MM.1S (cell line): Measurements from ENCODE around the gene AFG3L2.

Experiments used
- DNase-seq: peaks from one replicate; pipeline ENCODE4 v3.0.0-alpha.2; 2015
- H2AFZ ChIP-seq: fragments of 300-600 bp; sonication (generic); 2 replicates; pipeline ENCODE4 v1.6.0; 2016; ENCODE audit warnings: antibody characterized with exemption, low read length
- H3F3A ChIP-seq: fragments of 300-600 bp; sonication (generic); 2 replicates; pipeline ENCODE4 v1.6.1; 2016; ENCODE audit warnings: mild to moderate bottlenecking, antibody characterized with exemption, low read length, moderate library complexity, mixed read lengths; ENCODE audit not compliant: insufficient read depth
- H3K27ac ChIP-seq: fragments of 300-600 bp; sonication (generic); 2 replicates; pipeline ENCODE4 v1.5.1; 2016; ENCODE audit warnings: mild to moderate bottlenecking, low read length
- H3K27me3 ChIP-seq: fragments of 300-600 bp; sonication (generic); replicated peaks from 2 replicates; pipeline ENCODE4 v1.6.0; 2016; ENCODE audit warnings: low read length; ENCODE audit not compliant: insufficient read depth
- H3K36me3 ChIP-seq: fragments of 300-600 bp; sonication (generic); replicated peaks from 2 replicates; pipeline ENCODE4 v1.6.1; 2016; ENCODE audit warnings: mild to moderate bottlenecking, low read length, mixed read lengths; ENCODE audit not compliant: insufficient read depth
- H3K4me1 ChIP-seq: fragments of 300-600 bp; sonication (generic); 2 replicates; pipeline ENCODE4 v1.6.1; 2016; ENCODE audit warnings: low read length, mixed read lengths
- H3K4me2 ChIP-seq: fragments of 300-600 bp; sonication (generic); 2 replicates; pipeline ENCODE4 v1.6.0; 2016; ENCODE audit warnings: low read depth, low read length
- H3K4me3 ChIP-seq: fragments of 300-600 bp; sonication (generic); 2 replicates; pipeline ENCODE4 v1.5.1; 2016; ENCODE audit warnings: low read length, mixed read lengths
- H3K79me2 ChIP-seq: fragments of 300-600 bp; sonication (generic); 2 replicates; pipeline ENCODE4 v1.6.1; 2016; ENCODE audit warnings: mixed run types, low read length, mixed read lengths
- H3K9ac ChIP-seq: fragments of 300-600 bp; sonication (generic); 2 replicates; pipeline ENCODE4 v1.6.1; 2016; ENCODE audit warnings: low read length, mixed read lengths
- H3K9me2 ChIP-seq: fragments of 300-600 bp; sonication (generic); replicated peaks from 2 replicates; pipeline ENCODE4 v1.6.1; 2016; ENCODE audit warnings: mild to moderate bottlenecking, low read length, mixed read lengths; ENCODE audit not compliant: insufficient read depth
- H3K9me3 ChIP-seq: fragments of 300-600 bp; sonication (generic); replicated peaks from 2 replicates; pipeline ENCODE4 v1.6.1; 2016; ENCODE audit warnings: mild to moderate bottlenecking, low read length, mixed read lengths; ENCODE audit not compliant: insufficient read depth
- H4K20me1 ChIP-seq: fragments of 300-600 bp; sonication (generic); 2 replicates; pipeline ENCODE4 v1.6.1; 2016; ENCODE audit warnings: mild to moderate bottlenecking, low read length, moderate library complexity, mixed read lengths; ENCODE audit not compliant: insufficient read depth
- EZH2 ChIP-seq: fragments of 300-600 bp; sonication (generic); optimal IDR thresholded peaks from 2 replicates; pipeline ENCODE3; 2017; ENCODE audit warnings: low read depth, mild to moderate bottlenecking, antibody characterized with exemption, low read length, mixed read lengths
- EZH2phosphoT487 ChIP-seq: fragments of 300-600 bp; sonication (generic); IDR thresholded peaks from 2 replicates; pipeline ENCODE4 v1.6.1; 2018; ENCODE audit warnings: antibody characterized with exemption, low read length
- TF ChIP-seq, protein P1 (sequence below): fragments of 300-600 bp; sonication (generic); IDR thresholded peaks from 2 replicates; pipeline ENCODE4 v1.5.1; 2016; ENCODE audit warnings: antibody characterized with exemption, low read length, mixed read lengths

The AFG3L2 gene

DNA sequence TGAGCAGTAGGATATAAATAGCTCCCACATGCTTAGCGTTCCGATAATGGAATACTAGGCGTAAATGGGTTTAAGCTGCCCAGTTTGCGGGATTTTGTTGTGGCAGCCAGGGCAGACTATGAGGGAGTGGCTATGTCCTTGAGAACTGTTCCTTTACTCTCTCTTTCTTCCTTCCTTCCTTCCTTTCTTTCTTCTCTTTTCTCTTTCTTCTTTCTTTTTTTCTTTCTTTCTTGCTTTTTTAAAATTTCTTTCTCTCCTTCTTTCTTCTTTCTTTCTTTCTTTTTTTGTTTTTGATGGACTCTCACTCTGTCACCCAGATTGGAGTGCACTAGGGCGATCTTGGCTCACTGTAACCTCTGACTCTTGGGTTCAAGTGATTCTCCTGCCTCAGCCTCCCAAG lies 21.6 kb upstream of the AFG3L2 start:
- Histone ChIP-seq H3K4me2 (no peak overlapping the region), H2AFZ (no peak overlapping the region), H3K27ac (no peak overlapping the region), H3F3A (no peaks in the 10 kb centered on the region), H3K9me2 (no peaks in the 10 kb centered on the region), H4K20me1 (no peaks in the 10 kb centered on the region), H3K4me3 (no peak overlapping the region), H3K79me2 (no peaks in the 10 kb centered on the region), H3K9ac (no peak overlapping the region), H3K9me3 (no peaks in the 10 kb centered on the region), H3K36me3 (no peaks in the 10 kb centered on the region), H3K4me1 (no peaks in the 10 kb centered on the region), H3K27me3 (no peaks in the 10 kb centered on the region)
- TF ChIP-seq, protein P1, sequence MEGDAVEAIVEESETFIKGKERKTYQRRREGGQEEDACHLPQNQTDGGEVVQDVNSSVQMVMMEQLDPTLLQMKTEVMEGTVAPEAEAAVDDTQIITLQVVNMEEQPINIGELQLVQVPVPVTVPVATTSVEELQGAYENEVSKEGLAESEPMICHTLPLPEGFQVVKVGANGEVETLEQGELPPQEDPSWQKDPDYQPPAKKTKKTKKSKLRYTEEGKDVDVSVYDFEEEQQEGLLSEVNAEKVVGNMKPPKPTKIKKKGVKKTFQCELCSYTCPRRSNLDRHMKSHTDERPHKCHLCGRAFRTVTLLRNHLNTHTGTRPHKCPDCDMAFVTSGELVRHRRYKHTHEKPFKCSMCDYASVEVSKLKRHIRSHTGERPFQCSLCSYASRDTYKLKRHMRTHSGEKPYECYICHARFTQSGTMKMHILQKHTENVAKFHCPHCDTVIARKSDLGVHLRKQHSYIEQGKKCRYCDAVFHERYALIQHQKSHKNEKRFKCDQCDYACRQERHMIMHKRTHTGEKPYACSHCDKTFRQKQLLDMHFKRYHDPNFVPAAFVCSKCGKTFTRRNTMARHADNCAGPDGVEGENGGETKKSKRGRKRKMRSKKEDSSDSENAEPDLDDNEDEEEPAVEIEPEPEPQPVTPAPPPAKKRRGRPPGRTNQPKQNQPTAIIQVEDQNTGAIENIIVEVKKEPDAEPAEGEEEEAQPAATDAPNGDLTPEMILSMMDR = no peak
- TF ChIP-seq EZH2 (no peak), EZH2phosphoT487 (no peak)
- no peak for DNase-seq

DNA sequence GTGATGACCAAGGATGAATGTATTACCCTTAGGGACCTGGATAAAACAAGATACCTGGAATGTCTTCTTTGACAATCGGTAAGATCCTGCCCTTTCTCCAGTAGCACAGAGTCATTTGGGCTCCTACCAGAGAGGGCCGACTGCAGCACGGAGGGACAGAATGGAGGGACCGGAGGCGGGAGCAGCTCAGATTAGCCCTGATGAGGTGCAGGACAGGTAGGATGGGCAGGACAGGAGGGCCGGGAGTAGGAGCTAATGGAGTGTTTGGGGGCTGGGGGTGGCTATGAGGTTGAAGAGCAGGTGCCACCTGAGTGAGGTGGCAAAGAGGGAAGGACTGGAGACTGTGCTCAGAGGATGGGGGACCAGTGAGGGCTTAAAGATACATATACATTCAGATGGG lies 20.8 kb upstream of the AFG3L2 start:
- Histone ChIP-seq H3K9me3 (no peaks in the 10 kb centered on the region), H2AFZ (no peak overlapping the region), H3K4me1 (no peaks in the 10 kb centered on the region), H4K20me1 (no peaks in the 10 kb centered on the region; the same call in 1 of the 2 replicates), H3K36me3 (no peaks in the 10 kb centered on the region), H3K27ac (no peak overlapping the region), H3K9ac (no peak overlapping the region), H3K27me3 (no peaks in the 10 kb centered on the region), H3F3A (no peaks in the 10 kb centered on the region), H3K4me3 (no peak overlapping the region), H3K9me2 (no peaks in the 10 kb centered on the region), H3K79me2 (no peaks in the 10 kb centered on the region), H3K4me2 (no peak overlapping the region)
- TF ChIP-seq, protein P1 = no peak
- TF ChIP-seq EZH2 (no peak), EZH2phosphoT487 (no peak)
- DNase-seq = no peak

DNA sequence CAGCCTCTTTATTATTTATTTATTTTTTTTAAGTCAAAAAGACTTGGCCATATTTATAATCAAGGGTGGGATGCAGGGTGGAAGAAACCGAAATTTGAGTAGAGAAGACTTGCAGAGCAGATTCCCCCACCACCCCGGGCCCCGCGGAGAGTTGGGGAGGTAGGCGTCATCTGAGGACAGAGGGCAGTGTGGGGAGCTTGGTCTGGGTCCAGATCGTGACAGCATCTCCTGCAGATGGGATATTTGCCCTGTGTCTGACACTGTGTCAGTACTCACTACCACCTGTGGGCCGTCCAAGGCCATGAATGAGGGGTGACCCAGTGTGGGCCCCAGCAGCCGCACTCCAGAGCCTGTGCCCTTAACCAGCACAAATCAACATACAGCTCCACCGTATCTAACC lies 20.2 kb upstream of the AFG3L2 start:
- Histone ChIP-seq H3K4me3 (no peak overlapping the region), H3K27ac (no peak overlapping the region), H2AFZ (no peak overlapping the region)

More for the DNA sequence above, 20.2 kb upstream of the AFG3L2 start:
- no peak overlapping the region for H3K4me2 ChIP-seq
- H4K20me1 ChIP-seq = no peaks in the 10 kb centered on the region; the same call in 1 of the 2 replicates
- no peaks in the 10 kb centered on the region for H3K36me3 ChIP-seq
- no peaks in the 10 kb centered on the region for H3K79me2 ChIP-seq
- no peak for DNase-seq
- H3K9me2 ChIP-seq = no peaks in the 10 kb centered on the region
- H3K9ac ChIP-seq = no peak overlapping the region
- H3F3A ChIP-seq = no peaks in the 10 kb centered on the region
- TF ChIP-seq, protein P1 = no peak
- TF ChIP-seq EZH2phosphoT487 = no peak
- TF ChIP-seq EZH2 = no peak
- no peaks in the 10 kb centered on the region for H3K27me3 ChIP-seq
- H3K4me1 ChIP-seq = no peaks in the 10 kb centered on the region
- no peaks in the 10 kb centered on the region for H3K9me3 ChIP-seq
